Transverse colon (tissue), 4 donors: ENCODE measurements around the gene FAM83D. TPM values are rescaled to one million over a fixed set of nuclear protein-coding genes. Genes with fewer than 3 reads are reported as not detected.

Experiments
- DNase-seq: peaks from one replicate; pipeline ENCODE4 v3.0.0-alpha.2; 2019
- H3K27ac ChIP-seq, 4 donors: fragments of 200-600 bp; sonication (generic); 2 replicates each; pipeline ENCODE4 v1.5.1; 2016 to 2018; ENCODE audit warnings: inconsistent platforms in 4 of 4
- H3K27me3 ChIP-seq: fragments of 200-600 bp; sonication (generic); 2 replicates; pipeline ENCODE4 v1.5.1; 2017; ENCODE audit warnings: inconsistent platforms
- H3K36me3 ChIP-seq, 4 donors: fragments of 200-600 bp; sonication (generic); 2 replicates each; pipeline ENCODE4 v1.5.1; 2017 to 2019; ENCODE audit warnings: inconsistent platforms in 4 of 4
- H3K4me1 ChIP-seq, 4 donors: fragments of 200-600 bp; sonication (generic); 2 replicates each; pipeline ENCODE4 v1.5.1; 2017 to 2020; ENCODE audit warnings: inconsistent platforms in 4 of 4
- H3K4me3 ChIP-seq, 4 donors: fragments of 200-600 bp; sonication (generic); 1 replicate in 1 of 4; 2 replicates in 3 of 4; pipeline versions ENCODE4 v1.5.1 to v1.6.1; 2017 to 2019; ENCODE audit warnings: inconsistent platforms in 4 of 4
- H3K9me3 ChIP-seq, 2 donors: fragments of 200-600 bp; sonication (generic); 2 replicates each; pipeline ENCODE4 v1.5.1; 2017 to 2019; ENCODE audit warnings: inconsistent platforms in 2 of 2
- CTCF ChIP-seq, 5 experiments: fragments of 200-600 bp in 3 of 5; fragments of 450-650 bp in 2 of 5; sonication (generic) in 3 of 5; IDR thresholded peaks; 1 replicate in 2 of 5; 2 replicates in 3 of 5; pipeline ENCODE4 v1.5.1; 2016 to 2017; ENCODE audit warnings: antibody characterized with exemption in 5 of 5, inconsistent platforms in 3 of 5, mild to moderate bottlenecking in 2 of 5, moderate library complexity in 1 of 5
- EP300 ChIP-seq: sonication (generic); formaldehyde crosslinking; IDR thresholded peaks from one replicate; pipeline ENCODE4 v1.6.1; 2017; ENCODE audit warnings: antibody characterized with exemption, low read depth
- POLR2A ChIP-seq: fragments of 450-650 bp; IDR thresholded peaks from one replicate; pipeline ENCODE4 v1.6.1; 2016; ENCODE audit warnings: antibody characterized with exemption, mild to moderate bottlenecking, moderate library complexity
- POLR2AphosphoS5 ChIP-seq, 3 donors: sonication (generic); formaldehyde crosslinking; IDR thresholded peaks; one replicate each; pipeline ENCODE4 v1.6.1; 2016; ENCODE audit warnings: antibody characterized with exemption in 3 of 3
- WGBS, 2 donors: methylation state at CpG; one replicate each; pipeline ENCODE4 v1.1.5; 2018; ENCODE audit warnings: low coverage in 1 of 2; 5-methylcytosine and 5-hydroxymethylcytosine counted together
- in situ Hi-C, 4 donors: fragments of 200-750 bp; cut with MboI; loops; one replicate each; pipeline versions ENCODE4 v1.15.0 to v1.15.1; 2017; ENCODE audit warnings: low sequenced_read_pairs in 3 of 4, low pct_ligation_motif_present in 1 of 4, low pct_unique_long_range_greater_than_20kb in 1 of 4
- intact Hi-C: fragments of 100-400 bp; cut with DNase I; formaldehyde crosslinking; loops from one replicate; pipeline ENCODE4 v1.15.1; 2023; ENCODE audit warnings: low total_unique reads
- total RNA-seq, 4 donors: library from RNA; depleted of rRNA; stranded (reverse); fragments of >200 nt; gene quantifications; one replicate each; pipeline ENCODE4 v1.1.0, GENCODE V29; 2016

The FAM83D gene
- total RNA-seq, 4 donors from 2014 or later, result 7.2 to 42.3 (median 19.6) TPM

DNA sequence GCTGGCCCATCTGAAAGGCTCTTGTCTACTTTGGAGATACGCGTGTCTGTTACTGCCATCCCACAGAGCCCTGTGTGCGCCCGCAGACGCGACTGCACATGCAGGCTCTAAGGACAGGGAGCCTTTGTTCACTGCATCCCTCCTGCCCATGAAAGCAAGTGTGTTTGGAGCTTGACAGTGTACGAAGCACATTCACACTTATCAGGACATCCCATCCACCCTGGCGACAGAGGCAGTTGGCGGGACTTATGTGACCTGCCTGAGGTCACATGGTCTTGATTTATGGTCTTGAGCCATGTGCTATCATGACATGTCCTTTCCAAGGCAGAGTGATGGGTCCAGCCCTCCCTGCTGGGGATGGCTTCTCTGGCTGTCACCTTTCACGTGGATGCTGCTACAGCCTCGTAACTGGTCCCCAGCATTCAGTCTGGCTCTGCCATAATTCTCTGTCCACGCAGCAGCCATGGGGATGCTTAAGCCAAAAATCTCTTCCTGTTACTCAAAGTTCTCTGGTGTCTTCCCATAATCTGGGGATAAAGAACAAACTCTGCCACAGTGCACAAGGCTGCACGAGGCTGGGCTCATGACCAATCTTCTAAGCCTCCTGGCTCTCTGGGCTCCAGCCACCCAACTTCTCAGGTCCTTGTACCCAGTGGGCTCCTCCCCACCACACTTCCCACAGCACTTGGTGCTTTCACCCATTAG is 36.3 kb upstream of the FAM83D start:
- TF ChIP-seq CTCF (IDR thresholded peaks at IDR 0.05) (no peak), POLR2AphosphoS5 (IDR thresholded peaks at IDR 0.05) (no peak), POLR2A (no peak), EP300 (no peak)
- intact Hi-C loops (loop anchor here (10.0 kb wide), 1 partner anchor 245 kb away; no protein-coding TSS in a partner anchor), in situ Hi-C loops (loop anchor here in 1 of 4 donors (25.0 kb wide), 1 partner anchor 253 kb away; no protein-coding TSS in a partner anchor)
- H3K4me1 ChIP-seq, result peaks cover 4 to 13% (median 7%) of the 10 kb centered on the region in 4 donors
- H3K36me3 ChIP-seq, result no peaks in the 10 kb centered on the region
- H3K27me3 ChIP-seq, result peaks cover 22% of the 10 kb centered on the region
- H3K27ac ChIP-seq, result no peak overlapping the region
- WGBS, 2 donors, result 69% methylated on average over 13 of the region's 13 CpGs; no CpG with 5 or more reads in 1 of the 2 donors
- no peak for DNase-seq
- no peak overlapping the region for H3K4me3 ChIP-seq
- no peaks in the 10 kb centered on the region for H3K9me3 ChIP-seq

GRCh38 chr20:38890497-38890818 is 35.8 kb upstream of the FAM83D start:
- Histone ChIP-seq H3K4me1 (peaks cover 4 to 13% (median 7%) of the 10 kb centered on the region in 4 donors), H3K4me3 (no peak overlapping the region), H3K27ac (no peak overlapping the region), H3K36me3 (no peaks in the 10 kb centered on the region), H3K27me3 (peaks cover 22% of the 10 kb centered on the region), H3K9me3 (no peaks in the 10 kb centered on the region)
- no peak for TF ChIP-seq CTCF (IDR thresholded peaks at IDR 0.05)
- no peak for TF ChIP-seq EP300
- TF ChIP-seq POLR2A, result no peak
- TF ChIP-seq POLR2AphosphoS5 (IDR thresholded peaks at IDR 0.05), result no peak
- DNase-seq, result no peak
- 67% methylated on average over 3 of the region's 3 CpGs; no CpG with 5 or more reads in 1 of the 2 donors for WGBS, 2 donors
- in situ Hi-C loops (loop anchor here in 1 of 4 donors (25.0 kb wide), 1 partner anchor 253 kb away; no protein-coding TSS in a partner anchor), intact Hi-C loops (loop anchor here (10.0 kb wide), 1 partner anchor 246 kb away; no protein-coding TSS in a partner anchor)

DNA sequence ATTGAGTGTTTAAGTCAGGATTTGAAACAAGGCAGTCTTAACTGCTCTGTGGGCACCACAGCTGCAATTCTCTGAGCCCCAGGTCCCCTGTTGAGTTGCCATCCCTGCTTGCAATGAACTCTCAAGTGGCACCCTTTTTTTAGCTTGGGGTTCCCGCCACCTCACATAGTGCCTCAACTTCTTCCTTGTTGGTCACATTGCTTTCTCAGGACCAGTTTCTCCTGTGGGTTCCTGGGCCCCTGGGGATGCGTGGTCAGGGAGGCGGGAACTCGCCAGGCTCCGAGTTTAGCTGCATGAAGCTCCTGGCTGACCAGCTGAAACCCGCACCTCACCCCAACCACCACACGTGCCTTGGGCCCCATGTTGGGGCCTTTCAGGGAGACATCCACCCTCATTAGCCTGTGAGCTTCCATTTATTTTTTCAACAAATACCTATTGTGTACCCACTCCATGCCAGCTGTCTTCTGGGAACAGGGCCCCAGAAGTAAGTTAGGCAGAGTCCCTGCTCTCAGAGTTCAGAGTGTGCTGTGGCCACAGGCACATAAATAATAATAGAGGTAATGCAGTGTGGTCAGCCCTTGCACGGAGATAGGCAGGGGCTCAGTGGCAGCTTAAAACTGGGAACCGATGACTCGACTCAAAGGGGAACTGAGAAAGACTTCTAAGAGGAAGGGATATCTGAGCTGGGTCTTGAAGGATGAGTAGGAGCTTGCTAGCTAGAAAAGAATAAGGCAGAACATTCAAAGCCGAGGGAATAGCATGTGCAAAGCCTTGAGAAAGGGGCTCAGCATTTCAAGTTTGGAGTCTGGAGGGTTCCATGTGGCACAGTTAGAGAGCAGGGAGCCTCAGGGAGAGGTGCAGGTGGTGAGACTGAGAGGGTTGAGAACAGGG is 33.9 kb upstream of the FAM83D start:
- no peaks in the 10 kb centered on the region for H3K9me3 ChIP-seq
- H3K27me3 ChIP-seq, result peaks cover 22% of the 10 kb centered on the region
- 80 to 94% methylated on average over 4 to 11 of the region's 11 CpGs for WGBS, 2 donors
- H3K4me3 ChIP-seq, result no peak overlapping the region
- no peaks in the 10 kb centered on the region for H3K36me3 ChIP-seq
- H3K4me1 ChIP-seq, result peaks cover 4 to 13% (median 7%) of the 10 kb centered on the region in 4 donors
- in situ Hi-C loops, result loop anchor here in 1 of 4 donors (25.0 kb wide), 1 partner anchor 255 kb away; no protein-coding TSS in a partner anchor
- TF ChIP-seq POLR2AphosphoS5 (IDR thresholded peaks at IDR 0.05) (no peak), POLR2A (no peak), EP300 (no peak), CTCF (IDR thresholded peaks at IDR 0.05) (no peak)
- intact Hi-C loops, result loop anchor here (10.0 kb wide), 1 partner anchor 248 kb away; no protein-coding TSS in a partner anchor
- H3K27ac ChIP-seq, result peak overlapping the region in 1 of 4 donors; percentile 44
- peak; percentile 13 for DNase-seq
